Measurements from ENCODE around the gene PDE8B. TPM values are rescaled to one million over a fixed set of nuclear protein-coding genes. Genes with fewer than 3 reads are reported as not detected.

Gene PDE8B
- total RNA-seq, 1 donor from 2014 or later: 0.18 TPM

DNA sequence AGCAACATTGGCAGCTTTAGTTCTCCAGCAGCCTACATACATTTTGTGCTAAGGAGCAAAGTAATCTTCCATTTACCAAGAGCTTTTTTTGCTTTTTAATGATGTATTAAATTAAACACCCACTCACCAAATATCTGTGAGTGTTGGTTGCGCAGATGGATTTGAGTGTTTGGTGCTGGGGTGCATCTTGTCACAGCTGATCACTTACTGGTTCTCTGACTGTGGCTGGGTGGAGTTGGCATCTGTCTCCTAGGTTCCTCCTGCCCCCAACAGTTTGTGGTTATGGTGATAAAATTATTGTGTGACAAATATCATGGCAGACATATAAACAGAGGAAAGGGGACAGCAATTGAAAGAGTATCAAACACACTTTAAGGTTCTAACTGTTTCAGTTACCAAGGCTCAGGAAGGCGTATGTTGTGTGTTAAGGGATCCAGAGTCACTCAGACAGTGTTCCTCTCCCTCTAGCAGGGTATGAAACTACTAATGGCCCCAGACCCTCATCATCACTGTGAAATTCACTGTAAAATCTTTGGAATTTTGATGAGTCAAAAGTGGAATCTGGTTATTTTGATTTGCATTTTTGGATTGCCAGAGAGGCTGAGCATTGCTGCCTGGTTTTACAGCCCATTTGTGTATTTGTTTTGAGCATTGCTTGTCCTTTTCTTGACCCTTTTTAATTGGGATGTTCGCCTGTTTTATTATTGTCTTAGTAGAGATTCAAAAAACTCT lies 81.7 kb downstream of the PDE8B start:
- Histone ChIP-seq H3K9me3 (ENCODE audit: insufficient read depth, low read depth, low read length) (no peaks in the 10 kb centered on the region), H3K79me2 (ENCODE audit: insufficient read depth, low read length) (no peaks in the 10 kb centered on the region), H3K36me3 (ENCODE audit: insufficient read depth, low read length) (no peaks in the 10 kb centered on the region), H4K20me1 (ENCODE audit: insufficient read depth, low read length) (no peaks in the 10 kb centered on the region), H2AFZ (ENCODE audit: low read depth, low read length) (peak overlapping the region; percentile 51), H3K9ac (ENCODE audit: low read length) (no peak overlapping the region), H3K27me3 (ENCODE audit: insufficient read depth, low read length) (no peaks in the 10 kb centered on the region), H3K4me3 (ENCODE audit: insufficient read depth, low read depth, low read length) (no peak overlapping the region), H3K27ac (ENCODE audit: low read depth, low read length) (peak overlapping the region; percentile 59), H3K4me1 (ENCODE audit: insufficient read depth, low read length) (peaks cover 4% of the 10 kb centered on the region), H3K4me2 (ENCODE audit: low read length) (peak overlapping the region; percentile 69)
- Mint-ChIP-seq H3K27ac (ENCODE audit: unreplicated experiment) (peak overlapping the region; percentile 55), H3K4me1 (ENCODE audit: low read depth, unreplicated experiment) (peaks cover 11% of the 10 kb centered on the region), H3K9me3 (ENCODE audit: unreplicated experiment) (peaks cover 5% of the 10 kb centered on the region), H3K27me3 (ENCODE audit: low read depth, unreplicated experiment) (peaks cover 7% of the 10 kb centered on the region), H3K4me3 (ENCODE audit: unreplicated experiment) (no peak overlapping the region), H3K36me3 (ENCODE audit: low read depth, unreplicated experiment) (no peaks in the 10 kb centered on the region)
- FAIRE-seq (peak; percentile 98), DNase-seq (ENCODE audit: low read depth) (peak; percentile 67)
- TF ChIP-seq EZH2 (IDR thresholded peaks at IDR 0.05; ENCODE audit: insufficient read depth, low read length): no peak
- TF ChIP-seq, protein P1, sequence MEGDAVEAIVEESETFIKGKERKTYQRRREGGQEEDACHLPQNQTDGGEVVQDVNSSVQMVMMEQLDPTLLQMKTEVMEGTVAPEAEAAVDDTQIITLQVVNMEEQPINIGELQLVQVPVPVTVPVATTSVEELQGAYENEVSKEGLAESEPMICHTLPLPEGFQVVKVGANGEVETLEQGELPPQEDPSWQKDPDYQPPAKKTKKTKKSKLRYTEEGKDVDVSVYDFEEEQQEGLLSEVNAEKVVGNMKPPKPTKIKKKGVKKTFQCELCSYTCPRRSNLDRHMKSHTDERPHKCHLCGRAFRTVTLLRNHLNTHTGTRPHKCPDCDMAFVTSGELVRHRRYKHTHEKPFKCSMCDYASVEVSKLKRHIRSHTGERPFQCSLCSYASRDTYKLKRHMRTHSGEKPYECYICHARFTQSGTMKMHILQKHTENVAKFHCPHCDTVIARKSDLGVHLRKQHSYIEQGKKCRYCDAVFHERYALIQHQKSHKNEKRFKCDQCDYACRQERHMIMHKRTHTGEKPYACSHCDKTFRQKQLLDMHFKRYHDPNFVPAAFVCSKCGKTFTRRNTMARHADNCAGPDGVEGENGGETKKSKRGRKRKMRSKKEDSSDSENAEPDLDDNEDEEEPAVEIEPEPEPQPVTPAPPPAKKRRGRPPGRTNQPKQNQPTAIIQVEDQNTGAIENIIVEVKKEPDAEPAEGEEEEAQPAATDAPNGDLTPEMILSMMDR (IDR thresholded peaks at IDR 0.05; ENCODE audit: insufficient read depth, low read depth, low read length): no peak

DNA sequence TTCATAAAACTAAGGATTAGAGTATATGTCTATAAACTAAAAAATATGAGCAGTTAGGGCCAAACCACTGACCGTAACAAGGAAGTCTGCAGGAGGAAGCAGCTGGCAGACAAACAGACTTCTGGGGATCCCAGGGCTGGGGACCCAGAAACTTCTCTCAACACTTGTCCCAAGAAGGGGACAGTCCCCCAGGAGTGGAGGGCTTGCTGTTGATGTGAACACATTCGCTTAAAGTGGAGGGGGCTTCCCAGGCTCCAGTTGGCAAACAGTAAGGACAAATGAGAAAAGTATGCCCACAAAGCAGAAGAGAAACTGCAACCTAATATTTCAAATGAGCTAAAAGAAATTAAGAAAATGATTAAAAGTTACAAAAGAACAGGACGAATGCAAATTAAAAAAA lies 83.7 kb downstream of the PDE8B start:
- Histone ChIP-seq H3K4me1 (ENCODE audit: insufficient read depth, low read length) (peaks cover 4% of the 10 kb centered on the region), H4K20me1 (ENCODE audit: insufficient read depth, low read length) (no peaks in the 10 kb centered on the region), H3K4me3 (ENCODE audit: insufficient read depth, low read depth, low read length) (no peak overlapping the region), H3K79me2 (ENCODE audit: insufficient read depth, low read length) (no peaks in the 10 kb centered on the region), H3K27me3 (ENCODE audit: insufficient read depth, low read length) (no peaks in the 10 kb centered on the region), H3K36me3 (ENCODE audit: insufficient read depth, low read length) (no peaks in the 10 kb centered on the region), H3K27ac (ENCODE audit: low read depth, low read length) (no peak overlapping the region), H3K9me3 (ENCODE audit: insufficient read depth, low read depth, low read length) (no peaks in the 10 kb centered on the region), H2AFZ (ENCODE audit: low read depth, low read length) (no peak overlapping the region), H3K9ac (ENCODE audit: low read length) (no peak overlapping the region), H3K4me2 (ENCODE audit: low read length) (no peak overlapping the region)
- Mint-ChIP-seq H3K4me3 (ENCODE audit: unreplicated experiment) (no peak overlapping the region), H3K27ac (ENCODE audit: unreplicated experiment) (no peak overlapping the region), H3K27me3 (ENCODE audit: low read depth, unreplicated experiment) (peaks cover 12% of the 10 kb centered on the region), H3K9me3 (ENCODE audit: unreplicated experiment) (peaks cover 8% of the 10 kb centered on the region), H3K4me1 (ENCODE audit: low read depth, unreplicated experiment) (peaks cover 11% of the 10 kb centered on the region), H3K36me3 (ENCODE audit: low read depth, unreplicated experiment) (no peaks in the 10 kb centered on the region)
- no peak for FAIRE-seq
- TF ChIP-seq EZH2 (IDR thresholded peaks at IDR 0.05; ENCODE audit: insufficient read depth, low read length): no peak
- TF ChIP-seq, protein P1 (IDR thresholded peaks at IDR 0.05; ENCODE audit: insufficient read depth, low read depth, low read length): no peak
- no peak for DNase-seq (ENCODE audit: low read depth)

DNA sequence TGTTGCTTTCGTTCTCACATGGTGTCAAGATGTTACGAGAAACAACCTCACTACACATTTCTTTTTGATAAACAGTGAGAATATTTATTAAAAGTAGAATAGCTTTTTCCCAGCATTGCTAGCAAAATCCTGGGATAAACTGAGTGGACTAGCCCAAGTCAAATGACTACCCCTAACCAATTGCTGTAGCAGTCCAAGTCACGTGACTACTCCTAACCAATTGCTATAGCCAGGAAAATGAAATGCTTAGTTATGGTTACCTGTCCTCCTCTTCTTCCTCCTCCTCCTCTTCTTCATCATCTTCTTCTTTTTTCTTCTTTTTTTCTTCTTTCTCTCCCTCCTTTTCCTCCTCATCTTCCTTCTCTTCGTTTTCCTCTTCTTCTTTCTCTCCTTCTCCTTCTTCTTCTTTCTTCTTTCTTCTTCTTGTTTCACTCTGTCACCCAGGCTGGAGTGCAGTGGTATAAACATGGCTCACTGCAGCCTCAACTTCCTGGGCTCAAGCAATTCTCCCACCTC lies 85.4 kb downstream of the PDE8B start:
- Mint-ChIP-seq H3K4me1 (ENCODE audit: low read depth, unreplicated experiment) (peaks cover 11% of the 10 kb centered on the region), H3K27me3 (ENCODE audit: low read depth, unreplicated experiment) (peaks cover 12% of the 10 kb centered on the region), H3K4me3 (ENCODE audit: unreplicated experiment) (no peak overlapping the region), H3K36me3 (ENCODE audit: low read depth, unreplicated experiment) (no peaks in the 10 kb centered on the region), H3K27ac (ENCODE audit: unreplicated experiment) (no peak overlapping the region), H3K9me3 (ENCODE audit: unreplicated experiment) (peaks cover 8% of the 10 kb centered on the region)
- TF ChIP-seq, protein P1 (IDR thresholded peaks at IDR 0.05; ENCODE audit: insufficient read depth, low read depth, low read length): no peak
- TF ChIP-seq EZH2 (IDR thresholded peaks at IDR 0.05; ENCODE audit: insufficient read depth, low read length): no peak
- Histone ChIP-seq H3K9ac (ENCODE audit: low read length) (no peak overlapping the region), H3K4me1 (ENCODE audit: insufficient read depth, low read length) (peaks cover 4% of the 10 kb centered on the region), H3K9me3 (ENCODE audit: insufficient read depth, low read depth, low read length) (no peaks in the 10 kb centered on the region), H4K20me1 (ENCODE audit: insufficient read depth, low read length) (no peaks in the 10 kb centered on the region), H3K4me2 (ENCODE audit: low read length) (no peak overlapping the region), H2AFZ (ENCODE audit: low read depth, low read length) (no peak overlapping the region), H3K27me3 (ENCODE audit: insufficient read depth, low read length) (no peaks in the 10 kb centered on the region), H3K36me3 (ENCODE audit: insufficient read depth, low read length) (no peaks in the 10 kb centered on the region), H3K4me3 (ENCODE audit: insufficient read depth, low read depth, low read length) (no peak overlapping the region), H3K79me2 (ENCODE audit: insufficient read depth, low read length) (no peaks in the 10 kb centered on the region), H3K27ac (ENCODE audit: low read depth, low read length) (no peak overlapping the region)
- FAIRE-seq: no peak
- DNase-seq (ENCODE audit: low read depth): no peak
